Fibroblast of lung (primary cell): ENCODE data around the gene MEGF6. TPM values are rescaled to one million over a fixed set of nuclear protein-coding genes. Genes with fewer than 3 reads are reported as not detected.

ENCODE experiments used
- DNase-seq, 2 donors: peaks; one replicate each; pipeline versions ENCODE4 v3.0.0 to v3.0.0-alpha.2; 2010; ENCODE audit warnings: low read depth in 2 of 2
- H2AFZ ChIP-seq: 2 replicates; pipeline ENCODE4 v1.5.1; 2012; ENCODE audit warnings: low read length, control low read depth, inconsistent platforms
- H3K27ac ChIP-seq: 2 replicates; pipeline ENCODE4 v1.5.1; 2011; ENCODE audit warnings: low read length, control low read depth; ENCODE audit not compliant: insufficient read depth
- H3K27me3 ChIP-seq: 2 replicates; pipeline ENCODE4 v1.5.1; 2011; ENCODE audit warnings: mild to moderate bottlenecking, low read length; ENCODE audit not compliant: control insufficient read depth, insufficient read depth
- H3K36me3 ChIP-seq: 2 replicates; pipeline ENCODE4 v1.5.1; 2011; ENCODE audit warnings: low read length; ENCODE audit not compliant: control insufficient read depth, insufficient read depth
- H3K4me1 ChIP-seq: 2 replicates; pipeline ENCODE4 v1.5.1; 2011; ENCODE audit warnings: low read length; ENCODE audit not compliant: control insufficient read depth, insufficient read depth; ENCODE audit errors: extremely low read depth
- H3K4me2 ChIP-seq: 2 replicates; pipeline ENCODE4 v1.5.1; 2011; ENCODE audit warnings: low read length, control low read depth; ENCODE audit not compliant: insufficient read depth; ENCODE audit errors: extremely low read depth
- H3K4me3 ChIP-seq, 4 experiments: fragments of 200-600 bp in 1 of 4; sonication (generic) in 1 of 4; replicated peaks in 1 of 4; 2 replicates each; pipeline ENCODE4 v1.5.1; 2011 to 2016; ENCODE audit warnings: low read length in 4 of 4, low read depth in 3 of 4, mild to moderate bottlenecking in 3 of 4, control low read depth in 2 of 4, inconsistent platforms in 1 of 4, mixed read lengths in 1 of 4; ENCODE audit not compliant: insufficient read depth in 1 of 4; ENCODE audit errors: control extremely low read depth in 1 of 4
- H3K79me2 ChIP-seq: 2 replicates; pipeline ENCODE4 v1.5.1; 2012; ENCODE audit warnings: mild to moderate bottlenecking, low read length, inconsistent platforms; ENCODE audit not compliant: control insufficient read depth, insufficient read depth
- H3K9ac ChIP-seq: 2 replicates; pipeline ENCODE4 v1.5.1; 2011; ENCODE audit warnings: mild to moderate bottlenecking, low read length, control low read depth; ENCODE audit not compliant: insufficient read depth
- H3K9me3 ChIP-seq: 2 replicates; pipeline ENCODE4 v1.5.1; 2012; ENCODE audit warnings: low read depth, low read length; ENCODE audit not compliant: control insufficient read depth, insufficient read depth
- H4K20me1 ChIP-seq: 2 replicates; pipeline ENCODE4 v1.5.1; 2011; ENCODE audit warnings: low read length; ENCODE audit not compliant: control insufficient read depth, insufficient read depth; ENCODE audit errors: extremely low read depth
- EZH2 ChIP-seq: IDR thresholded peaks from 2 replicates; pipeline ENCODE4 v1.5.1; 2012; ENCODE audit warnings: low read length, control low read depth, mild to moderate bottlenecking; ENCODE audit errors: missing control alignments
- polyA plus RNA-seq, 2 donors: library from polyadenylated mRNA; depleted of rRNA in 1 of 2; stranded (reverse) in 1 of 2; unstranded in 1 of 2; fragments of >200 nt; gene quantifications; 2 replicates each; pipeline ENCODE4 v1.2.1, GENCODE V29; 2011 to 2012; ENCODE audit warnings: missing spikeins in 1 of 2
- total RNA-seq: library from RNA; depleted of rRNA; stranded (reverse); fragments of >200 nt; gene quantifications from 2 replicates; pipeline ENCODE4 v1.2.1, GENCODE V29; 2014
- TF ChIP-seq, protein P1 (sequence below), 2 donors: IDR thresholded peaks in 1 of 2; conservative IDR thresholded peaks in 1 of 2; 1 replicate in 1 of 2; 2 replicates in 1 of 2; pipeline ENCODE4 v1.5.1; 2011 to 2012; ENCODE audit warnings: low read length in 2 of 2, control low read depth in 1 of 2, inconsistent platforms in 1 of 2, low read depth in 1 of 2, mild to moderate bottlenecking in 1 of 2

MEGF6 gene
- total and polyA plus RNA-seq, 2 donors (not counting 1 experiment from before 2014, with no cell fraction given) = 1.6 to 11.6 TPM

DNA sequence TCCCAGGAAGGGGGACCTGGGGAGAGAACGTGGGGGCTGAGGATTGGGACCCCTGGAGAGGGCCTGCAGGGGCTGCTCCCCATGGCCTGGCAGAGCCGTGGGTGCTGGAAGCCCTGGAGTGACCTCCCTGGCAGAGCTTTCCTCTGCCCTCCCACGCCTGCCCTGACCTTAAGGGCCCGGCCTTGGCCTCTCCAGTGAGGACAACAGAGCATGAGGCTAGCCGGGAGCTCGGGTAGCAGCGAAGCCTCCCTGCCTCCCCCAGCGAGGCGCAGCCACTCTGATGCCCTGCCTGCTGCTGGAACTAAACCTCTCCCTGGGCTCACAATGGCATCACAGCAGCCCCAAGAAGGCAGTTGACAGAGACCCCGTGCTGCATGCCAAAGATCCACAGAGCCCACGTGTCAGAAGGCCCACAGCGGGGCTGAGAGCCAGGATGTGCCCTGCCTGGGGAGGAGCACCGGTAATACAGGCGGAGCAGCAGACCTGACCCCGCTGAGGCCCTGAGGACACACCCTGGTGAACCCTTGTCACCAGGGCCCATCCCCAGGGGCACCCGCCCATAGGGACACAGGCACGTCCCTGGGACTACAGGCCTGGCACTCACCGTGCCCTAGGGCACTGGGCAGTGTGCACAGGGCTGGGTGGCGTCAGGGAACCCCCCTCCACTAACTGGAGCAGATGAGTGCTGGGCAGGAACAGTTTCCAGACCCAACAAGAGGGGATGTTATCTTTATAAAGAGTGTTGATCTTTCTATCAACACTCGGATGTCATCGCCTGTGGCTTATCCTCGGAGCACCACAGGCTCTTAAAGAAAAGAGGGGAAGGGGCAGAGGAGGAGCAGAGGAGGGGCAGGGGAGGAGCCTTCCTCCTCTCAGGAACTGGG lies 108.4 kb downstream of the MEGF6 start:
- TF ChIP-seq EZH2 = no peak
- TF ChIP-seq, protein P1, sequence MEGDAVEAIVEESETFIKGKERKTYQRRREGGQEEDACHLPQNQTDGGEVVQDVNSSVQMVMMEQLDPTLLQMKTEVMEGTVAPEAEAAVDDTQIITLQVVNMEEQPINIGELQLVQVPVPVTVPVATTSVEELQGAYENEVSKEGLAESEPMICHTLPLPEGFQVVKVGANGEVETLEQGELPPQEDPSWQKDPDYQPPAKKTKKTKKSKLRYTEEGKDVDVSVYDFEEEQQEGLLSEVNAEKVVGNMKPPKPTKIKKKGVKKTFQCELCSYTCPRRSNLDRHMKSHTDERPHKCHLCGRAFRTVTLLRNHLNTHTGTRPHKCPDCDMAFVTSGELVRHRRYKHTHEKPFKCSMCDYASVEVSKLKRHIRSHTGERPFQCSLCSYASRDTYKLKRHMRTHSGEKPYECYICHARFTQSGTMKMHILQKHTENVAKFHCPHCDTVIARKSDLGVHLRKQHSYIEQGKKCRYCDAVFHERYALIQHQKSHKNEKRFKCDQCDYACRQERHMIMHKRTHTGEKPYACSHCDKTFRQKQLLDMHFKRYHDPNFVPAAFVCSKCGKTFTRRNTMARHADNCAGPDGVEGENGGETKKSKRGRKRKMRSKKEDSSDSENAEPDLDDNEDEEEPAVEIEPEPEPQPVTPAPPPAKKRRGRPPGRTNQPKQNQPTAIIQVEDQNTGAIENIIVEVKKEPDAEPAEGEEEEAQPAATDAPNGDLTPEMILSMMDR (conservative IDR thresholded peaks at IDR 0.05 in 1 of 2, IDR thresholded peaks at IDR 0.05 in 1 of 2; ENCODE audit: low read depth in 1 of 2, low read length in 2 of 2) = no peak
- Histone ChIP-seq H3K79me2 (no peaks in the 10 kb centered on the region), H3K27ac (no peak overlapping the region), H3K4me1 (no peaks in the 10 kb centered on the region), H3K9ac (no peak overlapping the region), H3K4me3 (no peak overlapping the region), H3K9me3 (no peaks in the 10 kb centered on the region), H4K20me1 (no peaks in the 10 kb centered on the region), H3K27me3 (no peaks in the 10 kb centered on the region), H3K36me3 (no peaks in the 10 kb centered on the region), H3K4me2 (no peak overlapping the region), H2AFZ (no peak overlapping the region)
- DNase-seq = no peak

DNA sequence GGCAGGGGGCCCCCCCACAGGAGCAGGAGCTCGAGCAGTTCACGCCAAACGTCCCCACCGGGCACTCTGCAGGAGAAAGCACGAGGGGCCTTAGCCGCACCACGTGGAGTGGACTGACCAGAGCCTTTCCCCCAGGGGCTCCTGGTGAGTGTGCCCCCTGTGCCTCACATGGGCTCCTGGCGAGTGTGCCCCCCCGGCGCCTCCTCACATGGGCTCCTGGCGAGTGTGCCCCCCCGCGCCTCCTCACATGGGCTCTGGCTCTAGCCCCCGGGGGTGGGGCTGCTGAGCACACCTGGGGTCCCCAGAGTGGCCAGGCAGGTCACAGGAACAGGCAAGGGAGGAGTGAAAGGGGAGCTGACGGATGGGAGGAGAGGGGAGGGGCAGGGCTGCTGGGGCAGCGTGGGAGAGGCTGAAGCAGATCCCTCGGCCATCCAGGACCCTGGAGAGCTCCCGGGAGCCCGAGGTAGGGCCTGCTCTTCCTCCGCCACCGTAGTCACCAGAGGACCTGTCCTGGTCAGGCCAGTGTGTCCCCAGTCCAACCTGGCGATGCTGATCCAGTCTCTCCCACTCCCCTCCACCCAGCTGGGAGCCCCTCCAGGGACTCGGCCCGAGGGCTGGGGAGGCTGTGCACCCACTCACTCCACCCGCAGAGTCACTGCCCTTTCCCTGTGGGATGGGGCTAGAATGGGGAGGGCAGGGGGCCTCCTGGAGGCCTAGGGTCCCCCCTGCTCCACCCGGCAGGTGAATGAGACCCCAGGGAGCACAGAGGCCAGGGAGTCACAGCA lies 109.3 kb downstream of the MEGF6 start:
- TF ChIP-seq, protein P1 (conservative IDR thresholded peaks at IDR 0.05 in 1 of 2, IDR thresholded peaks at IDR 0.05 in 1 of 2; ENCODE audit: low read depth in 1 of 2, low read length in 2 of 2) = no peak
- TF ChIP-seq EZH2 = no peak
- Histone ChIP-seq H3K9ac (no peak overlapping the region), H3K36me3 (no peaks in the 10 kb centered on the region), H3K4me3 (no peak overlapping the region), H3K9me3 (no peaks in the 10 kb centered on the region), H3K4me1 (no peaks in the 10 kb centered on the region), H2AFZ (no peak overlapping the region), H4K20me1 (no peaks in the 10 kb centered on the region), H3K27me3 (no peaks in the 10 kb centered on the region), H3K79me2 (no peaks in the 10 kb centered on the region), H3K27ac (no peak overlapping the region), H3K4me2 (no peak overlapping the region)
- peak; percentile 17 to 42 for DNase-seq

DNA sequence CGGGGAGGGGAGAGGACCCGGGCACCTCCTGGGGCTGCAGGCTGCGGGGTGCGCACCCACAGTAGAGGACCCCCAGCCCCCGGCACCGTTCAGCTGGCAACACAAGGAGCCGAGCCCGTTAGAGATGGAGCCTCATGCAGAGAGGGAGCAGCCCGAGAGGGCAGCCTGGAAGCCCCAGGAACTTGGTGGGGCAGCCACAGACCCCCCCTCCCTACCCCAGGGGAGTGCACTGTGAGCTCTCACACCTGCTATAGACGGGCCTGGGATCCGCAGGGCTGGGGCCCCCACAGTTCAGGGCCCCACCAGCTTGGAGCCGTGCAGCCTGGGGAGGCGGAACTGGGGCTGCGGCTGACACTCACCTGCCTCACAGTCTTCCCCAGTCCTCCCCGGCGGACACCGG lies 109.9 kb downstream of the MEGF6 start:
- H3K9ac ChIP-seq = no peak overlapping the region
- no peak for TF ChIP-seq EZH2
- TF ChIP-seq, protein P1 (conservative IDR thresholded peaks at IDR 0.05 in 1 of 2, IDR thresholded peaks at IDR 0.05 in 1 of 2; ENCODE audit: low read depth in 1 of 2, low read length in 2 of 2) = no peak
- no peaks in the 10 kb centered on the region for H3K79me2 ChIP-seq
- H3K36me3 ChIP-seq = no peaks in the 10 kb centered on the region
- H2AFZ ChIP-seq = no peak overlapping the region
- no peaks in the 10 kb centered on the region for H3K27me3 ChIP-seq
- no peak overlapping the region for H3K4me3 ChIP-seq
- DNase-seq = no peak
- no peaks in the 10 kb centered on the region for H4K20me1 ChIP-seq
- no peaks in the 10 kb centered on the region for H3K9me3 ChIP-seq
- no peak overlapping the region for H3K27ac ChIP-seq
- no peaks in the 10 kb centered on the region for H3K4me1 ChIP-seq
- no peak overlapping the region for H3K4me2 ChIP-seq
